GM12878 (cell line): ENCODE measurements around the gene RASSF8. TPM values are rescaled to one million over a fixed set of nuclear protein-coding genes. Genes with fewer than 3 reads are reported as not detected.

ENCODE experiments used
- ATAC-seq: fragments of 200-7000 bp; cut with Tn5 transposase; 3 replicates; pipeline ENCODE4 v1.9.1; 2020; ENCODE audit warnings: mild to moderate bottlenecking, moderate library complexity
- BruUV-seq: library from RNA; stranded (reverse); fragments of 400-500 nt; replicated peaks from 2 replicates; lab custom pipeline; 2021; lab: Mats Ljungman, UMichigan
- CTCF ChIA-PET: fragments of 300-600 bp; sonication (Branson Sonifier 250); formaldehyde crosslinking; extraction: SDS; loops from one replicate; lab custom pipeline; 2021; ENCODE audit warnings: inconsistent platforms; lab: Yijun Ruan, JAX
- POLR2A ChIA-PET: fragments of 350-600 bp; formaldehyde crosslinking; extraction: SDS; loops from one replicate; lab custom pipeline; 2021; ENCODE audit warnings: inconsistent platforms; lab: Charles Lee
- RAD21 ChIA-PET: fragments of 300-600 bp; sonication (Branson Sonifier 250); formaldehyde crosslinking; loops from one replicate; lab custom pipeline; 2023; ENCODE audit warnings: antibody characterized with exemption; ENCODE audit not compliant: unreplicated experiment; lab: Charles Lee
- SMC1A ChIA-PET: fragments of 300-600 bp; sonication (Branson Sonifier 250); formaldehyde crosslinking; loops from one replicate; lab custom pipeline; 2023; ENCODE audit not compliant: unreplicated experiment, uncharacterized antibody; lab: Charles Lee
- DNase-seq: peaks from one replicate; pipeline ENCODE4 v3.0.0-alpha.2; 2011; ENCODE audit warnings: low read depth, low spot score
- FAIRE-seq: peaks from 3 replicates; lab custom pipeline; 2011; peaks lifted over from hg19 to GRCh38; lab: Jason Lieb, UNC
- H2AFZ ChIP-seq: 2 replicates; pipeline ENCODE4 v1.6.0; 2011; ENCODE audit warnings: low read depth, low read length, control low read depth; ENCODE audit not compliant: control insufficient read depth
- H3K27ac ChIP-seq: 2 replicates; pipeline ENCODE4 v1.5.1; 2011; ENCODE audit warnings: control low read depth; ENCODE audit not compliant: control insufficient read depth, insufficient read depth
- H3K27me3 ChIP-seq, 2 experiments: replicated peaks in 1 of 2; 2 replicates each; pipeline versions ENCODE4 v1.6.0 to v1.6.1; 2011; ENCODE audit warnings: low read length in 1 of 2; ENCODE audit not compliant: control insufficient read depth in 2 of 2, insufficient read depth in 2 of 2
- H3K36me3 ChIP-seq, 2 experiments: 2 replicates each; pipeline ENCODE4 v1.5.1; 2011; ENCODE audit warnings: low read length in 1 of 2; ENCODE audit not compliant: control insufficient read depth in 2 of 2, insufficient read depth in 2 of 2
- H3K4me1 ChIP-seq: 2 replicates; pipeline ENCODE4 v1.6.1; 2011; ENCODE audit warnings: mild to moderate bottlenecking, low read length, moderate library complexity, mixed read lengths; ENCODE audit not compliant: control insufficient read depth, insufficient read depth
- H3K4me2 ChIP-seq: 2 replicates; pipeline ENCODE4 v1.6.0; 2011; ENCODE audit warnings: control low read depth; ENCODE audit not compliant: control insufficient read depth, insufficient read depth
- H3K4me3 ChIP-seq: fragments of 200-600 bp; sonication (generic); 2 replicates; pipeline ENCODE4 v1.5.1; 2016
- H3K79me2 ChIP-seq: 2 replicates; pipeline ENCODE4 v1.6.0; 2011; ENCODE audit warnings: low read length; ENCODE audit not compliant: control insufficient read depth, insufficient read depth
- H3K9ac ChIP-seq: 2 replicates; pipeline ENCODE4 v1.8.0; 2011; ENCODE audit warnings: low read length, control low read depth, mixed read lengths; ENCODE audit not compliant: control insufficient read depth, insufficient read depth
- H3K9me3 ChIP-seq: replicated peaks from 3 replicates; pipeline ENCODE4 v1.5.1; 2011; ENCODE audit warnings: mild to moderate bottlenecking, low read length; ENCODE audit not compliant: control insufficient read depth, insufficient read depth
- H4K20me1 ChIP-seq: 2 replicates; pipeline ENCODE4 v1.6.0; 2011; ENCODE audit not compliant: control insufficient read depth, insufficient read depth
- BHLHE40 ChIP-seq, 2 experiments: fragments of 450-650 bp in 1 of 2; IDR thresholded peaks; 2 replicates each; pipeline ENCODE4 v1.6.1; 2011 to 2017; ENCODE audit warnings: low read depth in 2 of 2, borderline replicate concordance in 1 of 2, improper control_type of control experiment in 1 of 2, low read length in 1 of 2, mild to moderate bottlenecking in 1 of 2
- MYC ChIP-seq: IDR thresholded peaks from 2 replicates; pipeline ENCODE4 v1.6.1; 2011; ENCODE audit warnings: mild to moderate bottlenecking, low read length, moderate library complexity, inconsistent platforms; ENCODE audit not compliant: insufficient read depth, insufficient replicate concordance, insufficient read length, severe bottlenecking
- NRF1 ChIP-seq: conservative IDR thresholded peaks from 2 replicates; pipeline ENCODE4 v1.6.1; 2011; ENCODE audit warnings: mild to moderate bottlenecking, low read depth, low read length, improper control_type of control experiment
- RCOR1 ChIP-seq: conservative IDR thresholded peaks from 2 replicates; pipeline ENCODE4 v1.6.1; 2012; ENCODE audit warnings: low read depth, low read length, improper control_type of control experiment
- RUNX3 ChIP-seq: IDR thresholded peaks from 2 replicates; pipeline ENCODE4 v1.6.1; 2012; ENCODE audit warnings: low read length, inconsistent platforms
- SIN3A ChIP-seq: IDR thresholded peaks from 2 replicates; pipeline ENCODE4 v1.6.1; 2012; ENCODE audit warnings: low read depth, low read length, improper control_type of control experiment
- SMARCA5 ChIP-seq: fragments of 450-650 bp; IDR thresholded peaks from 2 replicates; pipeline ENCODE4 v1.6.1; 2017; ENCODE audit warnings: mild to moderate bottlenecking
- TAF1 ChIP-seq: IDR thresholded peaks from 2 replicates; pipeline ENCODE4 v1.6.1; 2011; ENCODE audit warnings: mild to moderate bottlenecking, low read depth, low read length, borderline replicate concordance
- WGBS: methylation state at CpG from one replicate; pipeline ENCODE4 v1.1.6; 2016; ENCODE audit warnings: low lambda C conversion rate; ENCODE audit not compliant: insufficient replicate concordance, insufficient coverage; ENCODE audit errors: missing lambda C conversion rate; 5-methylcytosine and 5-hydroxymethylcytosine counted together
- in situ Hi-C: fragments of 300-500 bp; cut with MboI; formaldehyde crosslinking; loops from 9 replicates; pipeline ENCODE4 v1.14.3; 2018; ENCODE audit warnings: mixed read lengths
- intact Hi-C: fragments of 100-400 bp; cut with micrococcal nuclease; formaldehyde crosslinking; loops from one replicate; pipeline ENCODE4 v1.14.2; 2022; ENCODE audit not compliant: unreplicated experiment
- polyA plus RNA-seq, 11 experiments: library from polyadenylated mRNA; depleted of rRNA in 4 of 11; unstranded in 6 of 11; stranded (reverse) in 5 of 11; fragments of >200 nt; fragmentation: Nextera tagmentation in 4 of 11; fragmentation: Illumina TruSeq in 1 of 11; extraction: Ambion mirVana in 4 of 11; extraction: Trizol in 1 of 11; gene quantifications; 1 replicate in 1 of 11; 2 replicates in 10 of 11; pipeline versions ENCODE4 v1.2.1 to v1.2.3, GENCODE V29; 2011 to 2016; ENCODE audit warnings: inconsistent platforms in 2 of 11, missing spikeins in 2 of 11, low read depth in 1 of 11
- total RNA-seq, 4 experiments: library from RNA; depleted of rRNA in 3 of 4; stranded (reverse); fragments of >200 nt in 3 of 4; fragmentation: Illumina TruSeq in 1 of 4; extraction: Trizol in 1 of 4; gene quantifications; 2 replicates each; pipeline versions ENCODE4 v1.2.1 to v1.2.3, GENCODE V29; 2013 to 2021
- TF ChIP-seq, protein P1 (sequence below): IDR thresholded peaks from 2 replicates; pipeline ENCODE4 v1.6.1; 2012; ENCODE audit warnings: low read length, inconsistent platforms
- TF ChIP-seq, protein P2 (sequence below): IDR thresholded peaks from 2 replicates; pipeline ENCODE4 v1.6.1; 2011; ENCODE audit warnings: low read depth, mild to moderate bottlenecking, low read length, moderate library complexity, borderline replicate concordance; ENCODE audit errors: extremely low read depth

The RASSF8 gene
- total and polyA plus RNA-seq, 10 of the 15 experiments (the other 5 are each of a cell fraction or from before 2014, with no cell fraction given): 0.06 to 0.18 (median 0.08) TPM; not detected in 6

DNA sequence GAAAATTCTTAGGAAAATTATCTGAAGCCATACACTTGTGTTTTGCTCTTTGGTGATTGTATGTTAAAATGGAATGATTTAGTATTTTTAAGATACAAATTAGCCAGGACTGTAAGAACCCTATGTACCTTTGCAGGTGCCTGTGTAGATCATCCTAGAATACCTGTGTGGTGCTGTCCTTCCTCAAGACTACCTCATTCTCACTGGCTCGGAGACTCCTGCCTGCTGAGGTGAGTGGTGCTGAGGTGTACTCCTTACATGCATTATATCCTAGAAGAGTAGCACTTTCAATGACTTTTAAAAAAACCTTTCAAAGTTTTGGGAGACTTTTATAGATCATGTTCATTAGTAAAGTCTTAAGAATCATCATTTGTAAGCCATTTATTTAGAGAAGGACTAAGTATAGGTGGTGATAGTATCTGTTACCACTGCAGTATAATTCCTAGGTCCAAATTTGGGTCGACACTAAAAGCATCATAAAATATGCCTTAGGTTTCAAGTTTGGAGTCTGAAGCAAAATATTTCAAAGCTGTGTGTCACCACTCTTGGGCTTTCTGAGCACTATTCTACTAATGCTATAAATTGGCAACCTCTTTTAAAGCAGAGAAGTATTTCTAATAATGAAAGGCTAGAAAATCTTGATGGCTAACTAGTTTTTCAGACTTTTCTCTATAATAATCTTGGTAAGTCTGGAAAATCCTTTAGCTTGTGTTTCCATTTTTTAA, 36.6 kb downstream of the RASSF8 start:
- DNase-seq (no peak), ATAC-seq (no peak), FAIRE-seq (no peak)
- ChIA-PET RAD21 (no interaction called here), POLR2A (no interaction called here), CTCF (interaction anchor here (1.4 kb wide), 1 partner anchor 22 kb away, joined by 5 read pairs; no protein-coding TSS in a partner anchor), SMC1A (interaction anchor here (1.3 kb wide), 1 partner anchor 13 kb away, joined by 5 read pairs; no protein-coding TSS in a partner anchor)
- intact Hi-C loops: no loop called here
- no peak overlapping the region for H3K4me2 ChIP-seq
- H3K4me1 ChIP-seq: no peaks in the 10 kb centered on the region
- no peaks in the 10 kb centered on the region for H3K79me2 ChIP-seq
- H3K4me3 ChIP-seq: no peak overlapping the region
- BruUV-seq: no TSS peak
- H3K9ac ChIP-seq: no peak overlapping the region
- no peak overlapping the region for H2AFZ ChIP-seq
- no peaks in the 10 kb centered on the region for H3K36me3 ChIP-seq
- WGBS: 55% methylated on average over 2 of the region's 2 CpGs
- TF ChIP-seq RUNX3 (no peak), MYC (no peak), SIN3A (no peak), NRF1 (no peak), RCOR1 (no peak), TAF1 (no peak), SMARCA5 (no peak), BHLHE40 (IDR thresholded peaks at IDR 0.05; ENCODE audit: borderline replicate concordance in 1 of 2, low read depth in 2 of 2, low read length in 1 of 2) (no peak)
- TF ChIP-seq, protein P1, sequence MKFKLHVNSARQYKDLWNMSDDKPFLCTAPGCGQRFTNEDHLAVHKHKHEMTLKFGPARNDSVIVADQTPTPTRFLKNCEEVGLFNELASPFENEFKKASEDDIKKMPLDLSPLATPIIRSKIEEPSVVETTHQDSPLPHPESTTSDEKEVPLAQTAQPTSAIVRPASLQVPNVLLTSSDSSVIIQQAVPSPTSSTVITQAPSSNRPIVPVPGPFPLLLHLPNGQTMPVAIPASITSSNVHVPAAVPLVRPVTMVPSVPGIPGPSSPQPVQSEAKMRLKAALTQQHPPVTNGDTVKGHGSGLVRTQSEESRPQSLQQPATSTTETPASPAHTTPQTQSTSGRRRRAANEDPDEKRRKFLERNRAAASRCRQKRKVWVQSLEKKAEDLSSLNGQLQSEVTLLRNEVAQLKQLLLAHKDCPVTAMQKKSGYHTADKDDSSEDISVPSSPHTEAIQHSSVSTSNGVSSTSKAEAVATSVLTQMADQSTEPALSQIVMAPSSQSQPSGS: no peak
- TF ChIP-seq, protein P2, sequence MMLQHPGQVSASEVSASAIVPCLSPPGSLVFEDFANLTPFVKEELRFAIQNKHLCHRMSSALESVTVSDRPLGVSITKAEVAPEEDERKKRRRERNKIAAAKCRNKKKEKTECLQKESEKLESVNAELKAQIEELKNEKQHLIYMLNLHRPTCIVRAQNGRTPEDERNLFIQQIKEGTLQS: no peak
- H4K20me1 ChIP-seq: no peaks in the 10 kb centered on the region
- no peaks in the 10 kb centered on the region for H3K9me3 ChIP-seq
- no peak overlapping the region for H3K27ac ChIP-seq
- H3K27me3 ChIP-seq: no peaks in the 10 kb centered on the region
- in situ Hi-C loops: no loop called here
